Right renal cortex interstitium (tissue), 3 donors: ENCODE data around the gene NUS1. TPM values are rescaled to one million over a fixed set of nuclear protein-coding genes. Genes with fewer than 3 reads are reported as not detected.
A peak's percentile ranks its signal among the peaks of the same experiment; 100 is the strongest.
"Not testable (repeated sequence)": the region's sequence is repeated elsewhere in the genome, so short reads cannot be mapped to it uniquely, and the experiment has no call there.

Experiments
- DNase-seq, 3 donors: peaks; one replicate each; pipeline ENCODE4 v3.0.0-alpha.2; 2013; ENCODE audit warnings: low read depth in 3 of 3, low spot score in 2 of 3
- polyA plus RNA-seq, 3 donors: library from polyadenylated mRNA; unstranded; fragments of 120-200 nt; gene quantifications; one replicate each; pipeline ENCODE4 v1.2.1, GENCODE V29; 2013; ENCODE audit not compliant: insufficient read length in 3 of 3

Gene NUS1
- 10 to 100 TPM; 58.8 to 59.9 (median 59.1) TPM for polyA plus RNA-seq

DNA sequence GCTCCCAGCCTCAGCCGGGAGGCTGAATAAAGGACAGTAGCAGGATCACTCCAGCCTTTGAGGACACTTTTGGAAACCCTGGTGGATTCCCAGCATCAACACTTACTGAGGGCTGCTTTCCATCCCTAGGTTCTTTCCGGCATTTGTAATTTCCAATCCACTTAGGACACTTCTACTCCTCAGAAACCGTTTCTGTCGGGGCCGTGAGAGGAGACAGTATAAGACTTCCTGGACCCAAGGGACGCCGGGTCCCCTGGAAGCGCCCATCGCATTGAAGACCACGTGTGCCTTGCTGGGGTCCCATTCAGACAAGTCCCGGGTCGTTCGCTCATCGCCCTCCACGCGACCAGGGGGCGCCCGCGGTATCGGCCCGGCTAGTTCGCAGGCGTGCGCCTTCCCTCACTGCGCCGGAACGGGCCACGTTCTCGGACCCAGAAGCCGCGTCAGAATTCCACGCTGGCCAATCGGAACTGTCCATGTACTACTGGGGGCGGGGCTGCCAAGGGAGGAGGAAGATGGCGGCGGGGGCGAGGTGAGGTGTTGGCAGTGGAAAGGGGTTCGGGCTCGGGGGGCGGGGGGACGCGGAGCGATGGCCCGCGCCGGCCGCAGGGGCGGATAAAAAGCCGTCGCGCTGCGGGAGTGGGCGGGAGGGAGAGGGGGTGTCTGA, at the start of gene NUS1:
NUS1 (plus strand) TSS at position 479 of the 667 bp plus-strand sequence. CDS start 202 bp downstream, outside the sequence.
- peak; percentile 84 to 96 (median 94) for DNase-seq

DNA sequence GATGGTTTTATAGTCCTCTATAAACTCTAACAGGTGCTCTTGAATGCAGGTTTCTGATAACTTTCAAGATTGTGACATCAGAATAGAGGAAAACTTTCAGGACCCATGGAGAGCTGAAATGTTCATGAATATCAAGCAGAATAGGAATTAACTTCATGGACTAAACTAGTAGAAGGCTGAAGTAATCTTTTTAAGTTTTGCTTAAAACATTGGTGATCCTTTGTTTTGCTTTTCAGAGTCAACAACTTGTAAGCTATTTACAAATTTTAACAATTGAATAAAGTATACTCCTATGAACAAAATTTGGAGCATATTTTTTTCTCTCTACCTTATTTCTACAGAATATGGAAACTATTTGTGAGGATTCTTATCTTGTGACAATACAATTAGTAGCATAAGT, 47.7 kb upstream of the NUS1 start:
- DNase-seq, result no peak

DNA sequence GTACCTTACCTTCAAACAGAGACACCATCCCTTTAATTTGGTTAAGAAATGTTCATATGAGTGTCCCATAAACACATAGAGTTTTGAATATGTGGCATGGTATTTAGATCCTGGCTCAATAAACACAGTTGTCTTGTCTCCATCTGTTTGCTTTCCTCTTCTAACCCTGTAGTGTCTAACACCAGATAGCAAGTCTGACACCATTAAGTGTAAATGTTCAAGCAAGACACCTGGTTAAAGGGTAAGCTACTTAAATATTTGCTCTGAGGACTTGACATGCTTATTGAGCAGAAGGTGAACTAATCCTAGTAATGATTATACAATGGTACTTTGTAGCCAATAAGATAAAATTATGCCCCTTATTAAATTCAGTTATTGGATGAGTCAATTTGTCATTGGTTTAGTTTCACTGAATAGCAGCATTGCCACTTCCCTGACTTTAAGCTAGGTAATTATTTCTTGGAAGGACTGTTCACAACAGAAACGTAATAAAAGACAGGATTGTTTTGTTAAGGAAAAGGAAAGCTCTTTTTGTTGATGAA, 46.1 kb upstream of the NUS1 start:
- no peak for DNase-seq

DNA sequence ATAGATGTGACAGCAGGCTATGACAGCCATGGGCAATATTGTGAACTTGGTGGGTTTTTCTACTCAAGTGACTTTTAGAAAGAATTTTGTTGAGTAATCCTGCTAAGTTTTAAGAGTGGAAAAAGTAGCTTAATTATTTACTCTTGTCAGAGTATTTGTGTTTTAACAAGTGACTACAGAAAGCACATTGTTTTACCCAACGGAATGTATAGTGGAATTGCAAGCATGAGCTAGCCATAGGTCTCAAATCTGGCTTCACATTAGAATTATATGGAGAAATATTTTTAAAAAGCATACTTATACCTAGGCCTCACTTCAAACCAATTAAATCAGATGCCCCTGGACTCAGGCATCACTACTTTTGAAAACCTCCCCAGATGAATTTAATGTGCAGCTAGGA, 37.5 kb upstream of the NUS1 start:
- DNase-seq, result no peak

DNA sequence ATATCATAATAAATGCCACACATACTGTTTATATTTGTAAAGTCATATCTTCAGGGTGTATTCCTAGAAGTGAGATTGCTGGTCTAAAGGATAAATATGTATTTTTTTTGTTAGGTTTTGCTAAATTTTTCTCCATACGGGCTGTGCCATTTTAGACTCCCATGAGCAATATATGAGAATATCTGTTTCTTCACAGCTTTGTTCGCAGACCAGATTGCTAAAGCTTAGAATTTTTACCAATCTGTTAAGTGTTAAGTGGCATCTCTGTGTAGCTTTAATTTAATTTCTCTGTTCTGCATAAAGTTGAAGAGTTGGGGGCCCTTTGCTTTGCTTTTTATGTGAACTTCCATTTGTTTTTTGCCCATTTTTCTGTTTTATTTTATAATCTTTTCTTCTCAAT, 32.3 kb upstream of the NUS1 start:
- DNase-seq, result no peak

DNA sequence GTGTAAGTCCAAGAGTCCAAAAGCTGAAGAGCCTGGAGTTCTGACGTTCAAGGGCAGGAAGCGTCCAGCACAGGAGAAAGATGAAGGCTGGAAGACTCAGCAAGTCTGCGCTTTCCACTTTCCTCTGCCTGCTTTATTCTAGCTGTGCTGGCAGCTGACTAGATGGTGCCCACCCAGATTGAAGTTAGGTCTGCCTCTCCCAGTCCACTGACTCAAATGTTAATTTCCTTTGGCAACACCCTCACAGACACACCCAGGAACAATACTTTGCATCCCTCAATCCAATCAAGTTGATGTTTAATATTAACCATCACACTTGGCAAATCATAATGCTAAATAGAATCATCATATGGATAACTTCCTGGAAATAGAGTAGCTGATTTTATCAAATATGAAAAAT, 23.3 kb upstream of the NUS1 start:
- not testable (repeated sequence) for DNase-seq

DNA sequence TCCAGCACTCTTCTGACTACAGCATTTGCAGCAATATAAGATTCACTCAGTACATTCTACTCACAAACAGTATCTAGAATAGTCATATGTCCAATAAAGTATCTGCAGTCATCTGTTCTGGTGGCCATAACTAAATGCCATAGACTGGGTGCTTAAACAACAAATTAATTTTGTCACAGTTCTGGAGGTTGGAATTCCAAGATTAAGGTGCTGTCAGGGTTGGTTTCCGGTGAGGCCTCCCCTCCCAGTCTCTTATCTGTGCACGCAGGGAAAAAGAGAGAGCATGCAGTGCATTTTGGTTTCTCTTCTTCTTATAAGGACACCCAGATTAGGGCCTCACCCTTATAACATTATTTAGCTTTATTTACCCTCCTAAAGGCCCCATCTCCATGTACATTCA, 21.3 kb upstream of the NUS1 start:
- no peak for DNase-seq

DNA sequence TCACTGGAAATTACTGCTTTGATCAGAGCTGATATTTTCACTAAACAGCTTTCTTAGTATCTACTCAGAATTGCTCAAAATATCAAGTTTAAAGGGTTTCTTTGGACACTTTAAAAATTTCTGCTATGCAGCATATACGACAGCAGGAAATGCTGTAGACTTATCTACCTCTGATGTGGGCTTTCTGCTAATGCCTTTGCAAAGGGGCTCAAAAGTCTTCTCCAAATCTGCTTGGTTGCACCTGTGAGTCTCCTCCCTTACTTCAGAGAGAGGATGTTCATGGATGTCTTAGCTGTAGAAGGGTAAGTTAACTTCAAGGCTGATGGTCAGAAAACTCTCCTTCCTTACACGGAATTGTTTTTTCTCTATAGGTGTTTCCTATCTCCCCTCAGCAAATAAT, 19.9 kb upstream of the NUS1 start:
- DNase-seq, result no peak

DNA sequence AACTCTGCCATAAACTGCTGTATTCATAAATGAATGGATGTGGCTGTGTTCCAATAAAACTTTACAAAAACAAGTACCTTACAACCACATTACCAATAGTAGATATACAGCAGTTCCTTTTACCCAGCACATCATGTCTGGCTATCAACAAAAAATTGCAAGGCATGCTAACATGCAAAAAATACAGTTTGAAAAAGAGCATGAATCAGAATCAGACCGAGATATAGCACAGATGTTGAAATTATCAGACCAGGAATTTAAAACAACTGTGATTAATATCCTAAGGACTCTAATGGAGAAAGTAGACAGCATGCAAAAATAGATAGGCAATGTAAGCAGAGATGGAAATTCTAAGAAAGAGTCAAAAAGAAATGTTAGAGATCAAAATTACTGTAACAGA, 8.4 kb upstream of the NUS1 start:
- DNase-seq, result no peak

DNA sequence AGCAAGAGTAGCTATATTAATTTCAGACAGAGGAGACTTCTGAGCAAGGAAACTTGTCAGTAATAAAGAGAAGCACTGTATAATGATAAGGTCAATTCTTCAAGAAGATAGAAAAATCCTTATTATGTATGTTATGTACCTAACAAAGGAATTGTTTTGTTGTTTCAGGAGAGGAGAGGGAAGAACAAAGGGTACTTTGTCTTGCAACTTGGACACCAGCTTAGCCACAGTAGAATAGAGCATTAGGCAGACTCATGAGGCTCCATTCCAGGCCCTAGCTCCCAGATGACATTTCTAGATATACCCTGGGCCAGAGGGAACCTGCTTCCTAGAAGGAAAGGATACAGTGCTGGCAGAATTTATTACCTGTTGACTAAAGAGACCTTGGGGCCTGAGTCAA, 6.5 kb upstream of the NUS1 start:
- DNase-seq, result no peak

DNA sequence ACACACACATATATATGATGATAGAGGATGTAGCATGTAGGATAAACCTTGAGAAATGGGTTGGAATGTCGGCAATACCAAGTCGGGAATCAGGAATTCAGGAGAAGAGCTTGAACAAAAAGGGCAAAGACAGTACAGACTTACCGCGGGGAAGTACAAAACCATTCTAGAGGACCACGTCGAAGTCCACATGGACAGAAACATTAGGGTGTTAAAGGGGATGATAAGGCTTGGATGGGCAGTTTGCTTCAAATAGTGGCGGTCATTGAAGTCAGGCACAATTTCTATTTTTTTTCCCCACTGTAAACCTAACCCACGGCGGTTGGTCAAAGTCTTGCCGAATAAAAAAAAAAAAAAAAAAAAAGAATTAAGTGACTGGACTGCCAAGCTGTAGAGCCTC, 766 bp upstream of the NUS1 start:
- no peak for DNase-seq

DNA sequence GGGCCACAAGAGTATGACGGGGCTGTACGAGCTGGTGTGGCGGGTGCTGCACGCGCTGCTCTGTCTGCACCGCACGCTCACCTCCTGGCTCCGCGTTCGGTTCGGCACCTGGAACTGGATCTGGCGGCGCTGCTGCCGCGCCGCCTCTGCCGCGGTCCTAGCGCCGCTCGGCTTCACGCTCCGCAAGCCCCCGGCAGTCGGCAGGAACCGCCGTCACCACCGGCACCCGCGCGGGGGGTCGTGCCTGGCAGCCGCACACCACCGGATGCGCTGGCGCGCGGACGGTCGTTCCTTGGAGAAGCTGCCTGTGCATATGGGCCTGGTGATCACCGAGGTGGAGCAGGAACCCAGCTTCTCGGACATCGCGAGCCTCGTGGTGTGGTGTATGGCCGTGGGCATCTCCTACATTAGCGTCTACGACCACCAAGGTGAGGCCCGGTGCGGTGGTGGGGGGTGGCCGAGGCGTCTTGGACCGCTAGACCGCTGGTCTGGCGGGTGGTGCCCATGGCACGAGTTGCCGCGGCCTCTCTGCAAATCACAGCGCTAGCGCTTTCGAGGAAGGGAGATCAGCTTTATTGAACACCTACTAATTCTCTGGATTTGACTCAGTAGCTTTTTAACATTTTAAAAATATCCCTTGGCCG, 511 bp downstream of the NUS1 start:
- DNase-seq, result not testable (repeated sequence)

DNA sequence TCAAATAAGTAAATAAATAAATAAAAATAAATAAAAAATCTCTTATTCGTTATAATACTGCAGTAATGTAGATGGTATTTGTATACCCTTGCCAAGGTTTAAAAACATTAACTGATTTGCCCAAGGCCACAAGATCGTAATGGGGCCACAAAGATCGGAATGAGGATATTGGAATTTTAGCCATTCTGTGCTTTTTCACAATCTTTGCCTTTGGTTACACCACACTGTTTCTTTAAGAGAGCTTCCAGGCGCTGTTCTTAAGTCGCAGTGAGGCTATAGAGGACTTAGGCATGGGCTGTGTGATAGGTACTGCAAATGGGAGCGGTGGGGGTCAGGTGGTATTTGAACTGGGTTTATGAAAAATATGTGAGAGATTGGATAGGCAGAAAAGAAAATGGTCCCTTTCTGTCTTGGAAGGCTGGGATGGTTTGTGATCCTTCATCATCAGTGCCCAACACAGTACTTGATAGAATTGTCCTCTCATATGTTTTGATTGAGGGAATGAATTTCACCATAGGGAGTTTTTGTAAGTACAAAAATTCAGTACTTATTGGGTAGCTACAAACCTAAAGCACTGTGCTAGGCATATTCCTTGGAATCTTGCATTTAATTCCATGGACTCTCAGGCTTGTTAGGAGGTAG, 1.4 kb downstream of the NUS1 start:
- DNase-seq, result no peak

DNA sequence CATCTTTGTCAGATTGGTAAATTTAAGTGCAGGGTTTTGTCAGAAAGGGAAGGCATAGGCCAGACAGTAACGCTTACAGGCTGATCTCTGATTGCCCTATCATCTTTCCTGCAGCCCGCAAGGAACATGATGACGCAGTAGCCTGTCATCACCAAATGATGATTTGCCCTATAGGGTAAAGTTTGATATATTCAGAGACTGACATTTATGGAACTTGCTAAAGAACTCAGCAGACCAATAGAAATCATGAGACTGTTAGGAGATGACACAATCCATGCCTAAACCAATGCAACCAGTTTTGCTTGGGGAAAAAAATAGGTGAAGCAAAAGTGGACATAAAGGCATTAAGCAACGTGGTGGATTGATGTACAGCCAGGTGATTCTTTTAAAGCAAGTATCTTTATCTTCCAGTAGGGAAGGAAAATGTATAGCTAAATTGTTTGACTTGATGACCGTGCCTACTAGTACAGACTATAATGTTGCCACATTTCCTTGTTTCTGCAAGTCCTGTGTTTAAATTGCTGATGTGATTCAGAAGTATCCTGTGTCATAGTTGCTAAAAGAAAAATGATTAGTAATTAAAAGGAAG, 2.4 kb downstream of the NUS1 start:
- no peak for DNase-seq

DNA sequence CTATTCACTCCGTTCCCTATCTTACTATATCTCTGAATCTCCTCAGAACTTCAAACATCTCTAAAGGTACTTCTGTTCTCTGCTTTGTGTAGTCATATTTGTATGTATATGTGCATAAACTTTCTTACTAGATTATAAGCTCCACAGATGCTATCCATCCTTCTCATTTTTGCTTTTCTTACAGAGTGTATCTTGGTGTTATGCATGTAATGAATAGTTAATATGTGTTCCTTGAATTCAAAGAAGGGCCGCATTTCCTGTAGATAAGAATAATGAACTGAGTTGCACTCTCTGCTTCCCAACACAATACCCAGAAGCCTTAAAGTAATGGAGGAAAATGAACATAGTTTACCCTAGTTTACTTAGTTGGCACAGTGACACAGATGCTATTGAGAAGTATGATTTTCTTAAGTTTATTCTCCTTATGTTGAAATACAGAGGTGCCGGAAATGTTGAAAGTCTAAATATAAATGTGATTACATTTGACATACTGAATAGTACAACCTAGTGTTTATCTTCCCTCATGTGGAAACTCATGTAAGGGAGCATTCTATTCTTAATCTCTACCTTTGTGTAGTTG, 6.0 kb downstream of the NUS1 start:
- no peak for DNase-seq

DNA sequence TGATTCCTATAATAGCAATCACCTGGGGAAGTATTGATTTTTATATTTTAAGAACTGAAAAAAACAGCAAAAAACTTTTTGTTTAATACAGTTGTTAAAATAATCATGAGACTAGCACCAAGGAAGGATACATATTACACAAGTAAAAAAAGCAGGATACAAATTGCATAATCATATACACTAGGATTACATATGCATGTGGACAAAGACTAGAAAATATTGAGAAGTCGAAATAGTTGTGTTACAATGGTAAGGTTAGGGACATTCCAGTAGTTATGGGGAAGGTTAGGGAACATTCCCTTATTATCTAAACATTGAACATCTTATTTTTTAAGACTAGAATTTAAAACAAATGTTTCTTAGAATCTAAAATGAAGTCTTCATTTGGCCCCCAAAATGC, 9.5 kb downstream of the NUS1 start:
- no peak for DNase-seq

DNA sequence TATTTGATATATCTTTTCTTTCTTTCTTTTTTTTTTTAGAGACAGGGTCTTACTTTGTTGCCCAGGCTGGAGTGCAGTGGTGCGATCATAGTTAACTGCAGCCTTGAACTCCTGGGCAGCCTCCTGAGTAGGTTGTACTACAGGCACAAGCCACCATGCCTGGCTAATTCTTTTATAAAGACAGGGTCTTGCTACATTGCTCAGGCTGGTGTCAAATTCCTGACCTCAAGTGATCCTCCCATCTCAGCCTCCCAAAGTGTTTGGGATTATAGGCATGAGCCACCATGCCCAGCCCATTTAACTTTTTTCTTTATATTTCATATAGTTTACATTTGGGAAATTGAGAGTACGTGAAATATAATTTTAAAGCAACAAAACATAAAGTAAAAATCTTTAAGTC, 10.1 kb downstream of the NUS1 start:
- DNase-seq, result no peak

DNA sequence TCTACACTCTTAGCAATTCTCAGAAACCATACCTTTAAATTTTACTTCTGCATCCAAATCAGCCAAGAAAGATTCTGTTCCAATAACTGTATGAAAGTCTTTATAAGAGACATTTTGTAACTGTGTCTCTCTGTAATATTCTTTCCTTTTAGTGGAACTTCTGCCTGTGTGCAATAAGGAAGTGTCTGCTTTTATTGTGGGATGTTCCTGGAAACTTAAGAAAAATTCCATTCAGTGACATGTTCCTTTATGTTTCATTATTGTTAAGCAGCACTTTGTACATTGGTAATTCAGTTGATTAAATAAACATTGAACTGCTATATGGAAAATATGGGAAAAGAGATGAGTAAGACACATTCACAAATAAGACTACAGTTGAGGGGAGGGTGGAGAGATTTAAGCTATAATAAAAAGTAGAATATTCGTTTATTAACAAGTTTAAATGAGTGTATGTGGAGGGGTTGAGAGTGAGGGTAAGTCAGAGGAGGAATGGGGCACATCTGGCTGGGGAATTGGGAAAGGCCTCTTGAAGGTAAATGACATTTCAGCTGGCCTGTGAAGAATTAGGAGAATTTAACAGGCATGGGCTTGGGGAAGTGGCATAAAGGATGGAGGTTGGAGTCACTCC, 11.9 kb downstream of the NUS1 start:
- no peak for DNase-seq

DNA sequence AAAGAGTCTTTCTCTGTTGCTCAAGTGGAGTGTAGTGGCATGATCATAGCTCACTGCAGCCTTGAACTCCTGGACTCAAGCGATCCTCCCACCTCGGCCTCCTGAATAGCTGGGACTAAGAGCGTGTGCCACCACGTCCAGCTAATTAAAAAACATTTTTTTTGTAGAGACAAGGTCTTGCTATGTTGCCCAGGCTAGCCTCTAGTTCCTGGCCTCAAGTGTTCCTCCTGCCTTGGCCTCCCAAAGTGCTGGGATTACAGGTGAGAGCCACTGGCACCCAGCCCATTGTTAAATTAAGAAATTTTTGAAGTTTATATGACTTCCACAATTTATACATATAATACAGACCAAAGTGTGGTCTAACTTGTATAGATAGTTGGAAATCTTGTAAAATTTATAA, 14.3 kb downstream of the NUS1 start:
- not testable (repeated sequence) for DNase-seq

DNA sequence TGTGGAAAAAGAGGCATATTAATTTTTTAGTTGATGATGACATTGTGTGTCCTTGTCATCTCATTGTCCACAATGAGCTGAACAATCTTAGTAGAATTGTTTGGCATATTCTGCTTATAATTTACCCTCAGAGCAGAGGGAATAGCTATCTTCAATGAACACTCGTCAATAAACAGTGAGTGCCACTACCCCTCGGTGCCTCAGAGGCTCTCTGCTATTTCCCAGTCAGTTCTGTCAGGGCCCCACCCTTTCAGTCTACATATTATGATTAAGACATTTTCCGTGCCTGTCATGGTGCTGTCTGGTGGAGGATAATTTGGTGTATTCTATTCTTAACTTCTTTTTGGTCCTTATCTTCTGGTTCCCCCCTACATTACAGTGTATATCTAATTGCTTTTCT, 31.2 kb downstream of the NUS1 start:
- no peak for DNase-seq
